NOMO-1 treated with DMSO at 0.1 percent for 48 hours (cell line): Measurements from ENCODE around the gene LRP1.

ENCODE experiments used
- DNase-seq: peaks from one replicate; lab custom pipeline; 2025; ENCODE audit not compliant: unreplicated experiment; lab: John Stamatoyannopoulos, UW

Gene LRP1

DNA sequence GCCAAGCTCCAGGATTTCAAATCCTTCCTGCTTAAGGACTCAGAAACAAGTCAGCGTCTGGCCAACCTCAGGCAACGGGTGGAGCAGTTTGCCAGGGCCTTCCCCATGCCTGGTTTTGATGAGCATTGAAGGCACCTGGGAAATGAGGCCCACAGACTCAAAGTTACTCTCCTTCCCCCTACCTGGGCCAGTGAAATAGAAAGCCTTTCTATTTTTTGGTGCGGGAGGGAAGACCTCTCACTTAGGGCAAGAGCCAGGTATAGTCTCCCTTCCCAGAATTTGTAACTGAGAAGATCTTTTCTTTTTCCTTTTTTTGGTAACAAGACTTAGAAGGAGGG, 105.9 kb downstream of the LRP1 start:
- DNase-seq: no peak

DNA sequence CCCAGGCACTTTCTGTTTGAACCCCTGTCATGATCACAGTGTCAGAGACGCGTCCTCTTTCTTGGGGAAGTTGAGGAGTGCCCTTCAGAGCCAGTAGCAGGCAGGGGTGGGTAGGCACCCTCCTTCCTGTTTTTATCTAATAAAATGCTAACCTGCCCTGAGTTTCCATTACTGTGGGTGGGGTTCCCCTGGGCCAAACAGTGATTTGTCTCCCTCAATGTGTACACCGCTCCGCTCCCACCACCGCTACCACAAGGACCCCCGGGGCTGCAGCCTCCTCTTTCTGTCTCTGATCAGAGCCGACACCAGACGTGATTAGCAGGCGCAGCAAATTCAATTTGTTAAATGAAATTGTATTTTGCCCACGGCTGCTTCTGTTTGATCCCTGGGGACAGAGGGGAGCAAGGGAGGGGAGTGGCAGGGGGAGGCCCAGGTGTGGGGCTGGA, 106.3 kb downstream of the LRP1 start:
- DNase-seq: no peak

DNA sequence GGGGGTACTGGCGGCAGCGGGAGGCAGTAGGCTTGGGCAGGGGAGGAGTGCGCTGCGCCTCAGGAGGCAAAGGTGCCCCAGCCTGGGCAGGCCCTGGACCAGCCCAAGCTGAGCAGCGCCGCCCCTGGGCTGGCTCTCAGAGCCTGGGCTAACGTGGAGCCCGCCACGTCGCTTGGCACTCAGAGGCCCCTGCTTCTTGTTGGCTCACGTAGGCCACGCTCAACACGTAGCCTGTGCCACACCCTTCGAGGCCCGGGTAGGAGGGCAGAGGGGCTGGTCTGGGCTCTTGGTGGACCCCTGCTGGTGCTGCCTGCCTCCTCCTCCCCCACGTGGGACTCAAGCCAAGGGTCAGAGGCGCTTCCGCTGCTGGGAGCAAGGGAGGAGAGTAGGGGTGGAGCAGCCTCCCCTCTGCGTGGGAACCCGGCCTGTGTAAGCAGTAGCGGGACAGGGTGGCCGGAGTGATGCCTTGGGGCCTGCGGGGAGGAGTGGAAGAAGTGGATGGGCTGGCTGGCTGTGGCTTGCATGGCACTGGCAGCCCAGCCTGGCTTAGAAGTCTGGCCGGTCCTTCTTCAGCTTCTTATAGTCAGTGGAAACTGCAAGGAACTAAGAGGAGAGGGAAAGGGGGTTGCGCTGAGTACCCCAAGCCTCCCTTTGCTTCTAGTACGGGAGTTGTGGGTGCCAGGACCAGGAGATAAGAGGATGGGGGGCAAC, 106.9 kb downstream of the LRP1 start:
- DNase-seq: no peak

DNA sequence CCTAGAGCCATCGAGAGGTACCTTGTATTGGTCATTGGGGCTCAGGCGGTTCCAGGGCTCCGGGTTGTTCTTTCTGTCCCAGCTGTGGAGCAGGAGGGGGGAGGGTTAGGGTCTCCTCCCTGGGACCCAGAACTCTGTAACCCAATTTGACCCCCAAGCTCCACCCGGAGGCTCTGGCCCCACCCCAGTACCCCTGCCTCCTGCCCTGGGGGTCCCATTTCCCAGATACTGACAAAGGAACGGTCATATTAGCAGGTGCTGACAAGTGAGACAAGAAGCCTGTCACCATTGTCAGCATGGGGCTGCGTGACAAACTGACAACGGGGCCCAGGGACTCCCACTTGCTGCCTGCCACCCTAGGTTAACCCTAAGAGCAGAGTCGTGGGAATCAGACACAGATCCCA, 107.4 kb downstream of the LRP1 start:
- no peak for DNase-seq

DNA sequence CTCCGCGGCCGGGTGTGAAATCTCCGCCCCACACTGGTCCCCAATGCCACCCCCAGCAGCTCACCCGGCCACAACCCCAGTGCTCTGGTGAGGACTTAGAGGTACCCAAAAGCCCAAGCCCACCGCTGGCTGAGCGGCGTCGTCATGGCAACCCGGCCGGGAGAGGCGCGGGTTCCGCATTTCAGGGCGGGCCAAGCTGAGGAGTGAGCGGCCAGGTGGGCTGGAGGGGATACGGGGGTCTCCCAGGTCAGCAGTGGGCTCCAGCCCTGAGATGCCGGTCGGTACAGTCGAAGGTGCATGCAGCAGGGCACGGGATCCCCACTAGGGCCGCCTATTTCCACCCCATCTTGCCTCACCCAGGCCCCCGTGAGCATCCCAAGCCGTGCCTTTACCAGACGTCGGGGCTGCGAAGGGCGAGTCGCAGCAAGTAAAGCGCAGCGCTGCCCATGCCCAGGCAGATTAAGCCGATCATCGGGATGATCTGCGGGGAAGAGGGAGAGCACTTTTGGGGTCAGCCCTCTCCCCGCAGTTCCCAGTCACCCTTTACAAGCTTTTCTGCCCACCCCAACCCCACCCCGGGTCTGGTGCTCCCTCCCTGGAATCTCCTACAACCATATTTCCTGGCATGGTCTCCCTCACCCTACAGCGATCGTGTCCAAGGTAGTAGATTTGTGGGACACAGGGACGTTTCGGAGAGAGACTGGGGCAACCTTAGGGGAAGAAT, 108.1 kb downstream of the LRP1 start:
- DNase-seq: no peak

DNA sequence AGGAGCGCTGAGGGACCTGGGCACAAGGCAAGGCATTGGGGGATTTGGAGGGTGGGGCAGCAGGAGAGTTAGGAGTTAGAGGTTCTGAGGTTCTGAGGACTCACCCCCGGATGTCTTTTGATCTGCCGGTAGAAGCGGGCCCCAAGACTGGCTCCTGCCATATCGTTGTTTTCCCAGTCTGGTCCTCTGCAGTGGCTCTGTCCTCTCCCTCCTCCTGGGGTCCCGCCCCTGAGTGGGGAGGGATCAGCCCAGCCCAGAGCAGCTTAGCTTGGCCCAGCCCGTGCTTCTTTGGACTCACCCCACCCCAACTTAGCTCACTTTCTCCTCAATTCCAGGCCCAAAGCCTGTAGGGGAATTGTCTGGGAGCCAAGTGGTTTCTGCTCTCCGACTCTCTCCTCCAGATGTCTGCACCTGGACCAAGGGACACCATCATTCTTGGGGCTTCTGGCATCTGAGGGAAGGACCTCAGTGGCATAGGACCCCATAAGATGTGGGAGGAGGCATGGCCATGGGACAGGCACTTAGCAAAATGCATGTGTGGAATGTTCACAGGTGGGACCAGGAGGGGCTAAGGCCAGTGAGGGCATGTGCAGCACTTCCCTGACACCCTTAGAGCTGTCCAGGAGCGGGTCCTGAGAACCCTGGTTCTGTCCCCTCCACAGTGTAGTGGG, 108.8 kb downstream of the LRP1 start:
- no peak for DNase-seq

DNA sequence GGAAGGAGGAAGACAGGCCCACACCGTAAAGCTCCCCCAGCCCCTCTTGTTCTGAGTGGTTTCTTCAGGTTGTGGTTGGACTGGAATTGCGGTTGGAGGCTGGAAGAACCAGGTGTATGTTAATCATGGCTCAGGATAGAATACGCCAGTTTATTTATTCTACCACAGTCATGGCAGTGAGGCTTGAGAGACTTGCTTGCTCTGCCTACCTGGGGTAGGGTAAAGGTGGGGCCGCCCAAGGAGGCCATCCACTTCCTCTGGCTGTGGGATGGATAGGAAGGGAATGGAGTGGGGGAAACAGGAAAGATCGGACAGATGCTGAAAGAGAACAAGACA, 109.3 kb downstream of the LRP1 start:
- no peak for DNase-seq

DNA sequence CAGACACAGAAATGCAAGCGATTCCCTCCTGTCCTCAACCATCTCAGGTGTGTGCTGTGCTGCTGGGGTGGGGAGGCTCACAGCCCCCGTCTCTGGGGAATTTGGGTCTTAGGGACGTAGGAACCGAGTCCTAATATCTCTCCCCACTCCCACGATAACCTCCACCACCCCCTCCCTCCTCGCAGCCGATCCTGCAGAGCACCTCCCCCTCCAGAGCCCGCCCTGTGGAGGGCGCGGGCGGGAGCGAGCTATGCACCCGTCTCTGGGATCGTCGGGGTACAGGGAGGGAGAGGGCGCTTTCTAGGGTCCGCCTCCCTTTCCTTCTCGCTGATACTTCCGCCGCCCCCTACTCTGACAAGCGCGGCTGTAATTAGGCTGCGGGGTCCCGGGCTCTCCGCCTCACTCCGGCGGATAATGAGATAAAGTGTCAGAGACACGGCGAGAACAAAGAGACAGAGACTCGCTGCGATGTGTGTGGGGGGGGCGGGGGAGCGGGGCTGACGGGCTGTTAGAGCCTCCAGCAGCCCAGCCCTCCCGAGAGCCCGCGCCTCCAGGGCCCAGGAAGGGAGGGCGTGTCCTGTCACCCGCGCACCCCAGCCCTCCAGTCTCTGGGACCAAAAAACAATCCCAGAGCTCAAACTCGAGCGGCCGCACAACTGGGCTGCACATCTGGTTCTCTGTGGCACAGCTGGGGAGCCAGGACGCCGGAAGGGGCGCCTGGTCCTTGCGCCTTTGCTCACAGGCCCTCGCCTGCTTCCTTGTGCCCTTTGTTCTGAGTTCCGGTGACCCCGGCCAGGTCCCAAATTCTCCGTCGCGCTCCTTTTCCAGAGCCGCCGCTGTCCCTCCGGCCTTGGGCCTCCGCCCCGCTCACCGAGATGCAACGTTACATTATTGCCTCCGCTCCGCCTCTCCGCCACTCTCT, 109.9 kb downstream of the LRP1 start:
- no peak for DNase-seq

DNA sequence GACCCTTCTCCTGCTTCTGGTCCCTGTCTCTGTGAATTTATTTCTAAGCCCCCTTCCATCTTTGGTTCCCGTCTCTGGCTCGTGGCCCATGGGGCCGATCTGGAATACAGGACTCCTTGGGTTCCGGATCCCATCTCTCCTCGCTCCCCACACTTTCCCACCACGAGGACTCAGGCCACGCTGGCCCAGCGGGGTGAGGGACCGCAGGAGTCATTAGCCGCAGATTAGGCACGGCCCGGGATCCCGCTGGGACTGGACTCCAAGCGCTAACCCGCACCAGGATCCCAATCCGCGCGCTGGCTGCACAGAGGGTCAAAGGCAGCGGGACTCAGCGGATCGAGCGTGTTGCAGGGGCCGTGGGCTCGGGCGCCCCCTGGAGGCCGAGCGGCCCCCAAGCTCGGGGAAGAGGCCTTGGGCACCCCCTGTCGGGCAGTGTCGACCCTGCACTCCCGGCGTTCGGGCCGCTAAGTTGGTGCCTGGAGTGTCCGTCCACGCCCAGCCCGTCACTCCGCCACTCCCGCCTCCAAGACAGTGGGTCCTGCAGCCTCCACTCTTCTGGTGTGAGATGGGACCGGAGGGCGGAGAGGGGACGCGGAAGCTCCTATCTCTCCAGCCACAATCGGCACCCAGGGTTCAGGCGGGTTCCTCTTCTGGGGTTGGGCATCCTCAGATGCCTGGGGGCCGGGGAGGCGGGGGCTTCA, 110.7 kb downstream of the LRP1 start:
- peak; percentile 71 for DNase-seq

DNA sequence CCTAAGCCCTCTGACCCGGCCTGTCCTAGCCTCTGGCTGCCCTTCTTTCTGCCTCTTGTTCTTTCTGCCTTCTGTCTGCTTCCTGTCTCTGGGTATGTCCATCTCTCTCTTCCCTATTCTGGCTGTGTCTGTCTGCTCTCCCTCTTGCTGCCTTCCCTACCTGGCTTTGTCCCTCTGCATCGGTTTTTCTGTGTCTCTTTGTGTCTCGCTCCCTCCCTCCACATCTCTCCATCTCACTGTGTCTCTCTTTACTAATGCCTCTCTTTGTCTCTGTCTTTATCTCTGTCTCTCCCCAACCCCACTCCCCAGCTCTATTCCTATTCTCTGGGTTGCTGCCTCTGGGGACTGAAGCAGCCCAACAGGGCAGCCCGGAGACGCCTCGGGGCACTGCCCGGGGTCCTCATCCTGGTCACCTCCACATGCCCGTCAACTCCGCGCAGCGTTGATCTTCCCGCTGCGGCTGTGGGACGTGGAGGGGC, 111.3 kb downstream of the LRP1 start:
- DNase-seq: no peak

DNA sequence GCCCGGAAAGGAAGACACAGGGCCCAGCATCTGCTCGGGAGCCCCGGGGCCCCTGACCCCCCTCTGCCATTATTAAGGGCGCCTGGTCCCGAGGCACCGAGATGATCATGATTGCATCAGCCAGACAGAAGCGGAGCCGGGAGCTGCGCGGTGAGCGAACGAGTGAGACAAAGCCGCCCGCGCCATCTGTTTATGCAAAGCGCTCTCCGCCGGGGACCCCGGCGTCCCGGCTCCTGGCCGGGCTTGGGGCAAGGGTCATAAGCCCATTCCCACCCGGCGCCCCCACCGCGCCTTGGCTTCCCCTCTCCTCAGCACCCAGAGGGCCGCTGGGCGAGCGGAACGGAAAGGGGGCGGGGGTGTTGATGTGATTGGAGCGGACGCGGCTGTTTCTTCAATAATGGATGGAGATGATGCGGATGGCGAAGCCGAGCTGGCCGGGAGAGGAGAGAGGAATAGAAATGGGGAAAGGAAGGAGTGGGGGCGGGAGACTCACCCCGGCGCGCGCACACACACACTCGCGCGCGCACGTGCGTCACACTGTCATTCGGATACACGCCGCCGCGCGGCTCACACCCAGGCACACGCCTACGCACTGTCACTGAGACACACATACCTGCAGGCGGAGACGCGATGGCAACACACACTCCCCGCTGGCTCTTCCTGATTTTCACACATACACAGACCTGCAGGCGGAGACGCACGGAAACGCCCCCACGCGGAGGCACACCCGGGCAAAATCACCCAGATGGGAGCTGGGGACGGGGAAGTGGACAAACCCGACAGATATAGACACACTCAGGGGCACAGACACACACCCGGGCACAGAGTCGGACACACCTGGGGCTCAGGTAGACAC, 112.0 kb downstream of the LRP1 start:
- peak; percentile 15 for DNase-seq

DNA sequence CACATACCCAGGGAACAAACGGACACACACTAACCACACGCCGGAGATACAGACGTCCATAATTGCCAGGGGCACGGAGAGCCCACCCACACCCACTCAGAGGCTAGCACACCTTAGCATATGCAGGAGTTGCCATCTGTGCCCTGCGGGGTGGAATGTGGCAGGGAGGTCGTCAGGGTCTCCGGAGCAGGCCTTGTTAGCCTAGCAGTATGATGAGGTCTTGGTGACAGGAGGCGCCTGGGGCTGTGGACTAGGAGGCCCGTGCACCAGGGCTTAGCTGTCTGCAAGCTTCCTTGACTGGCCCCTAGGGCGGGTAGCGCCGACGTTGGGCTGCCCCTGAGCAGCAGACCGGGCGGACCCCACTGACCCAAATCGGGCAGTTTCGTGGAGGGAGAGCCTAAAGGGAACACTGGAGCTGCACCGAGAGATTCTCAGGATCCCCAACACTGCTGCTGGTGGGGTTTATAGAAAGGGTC, 112.7 kb downstream of the LRP1 start:
- no peak for DNase-seq

DNA sequence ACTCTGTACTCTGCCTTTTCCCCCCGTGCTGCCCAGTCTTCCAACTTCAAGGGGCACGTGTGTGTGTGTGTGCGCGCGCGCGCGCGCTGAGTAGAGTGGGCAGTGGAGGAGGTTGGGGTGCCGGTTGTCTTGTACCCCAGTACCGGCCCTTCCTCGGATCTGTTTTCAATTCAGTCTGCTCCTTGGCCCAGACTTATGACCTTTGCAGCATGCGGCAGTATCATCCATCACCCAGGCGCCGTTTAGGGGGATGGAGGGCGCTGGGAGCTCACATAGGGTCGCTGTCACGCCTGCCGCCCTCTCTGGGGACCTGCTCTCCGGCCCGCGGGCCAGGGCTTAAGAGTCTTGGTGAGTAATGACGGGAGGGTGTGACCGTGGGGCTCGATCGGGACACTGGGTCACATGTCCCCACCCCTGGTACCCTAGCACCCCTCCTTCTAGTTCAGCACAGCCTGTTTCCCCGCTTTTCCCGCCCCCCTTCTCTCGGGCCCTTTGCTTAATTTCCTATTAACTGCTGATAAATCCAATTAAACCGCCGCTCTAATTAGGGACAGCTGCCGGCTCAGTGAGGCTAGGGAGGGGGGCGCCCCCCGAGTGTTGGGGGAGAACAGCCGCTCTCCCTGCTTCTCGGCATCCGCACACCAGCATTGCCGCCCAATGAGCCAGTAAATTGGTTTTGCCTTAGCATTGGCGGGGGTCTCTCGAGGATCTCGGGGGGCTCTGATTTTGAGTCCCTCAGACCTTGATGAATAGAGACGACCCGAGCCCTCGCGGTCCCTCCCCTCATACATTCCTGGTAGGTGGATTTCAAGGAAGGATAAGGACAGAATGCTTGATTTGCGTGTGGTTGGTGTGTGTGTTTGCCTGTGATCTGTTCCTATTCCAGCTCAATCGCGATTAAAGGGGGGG, 113.4 kb downstream of the LRP1 start:
- DNase-seq: no peak

DNA sequence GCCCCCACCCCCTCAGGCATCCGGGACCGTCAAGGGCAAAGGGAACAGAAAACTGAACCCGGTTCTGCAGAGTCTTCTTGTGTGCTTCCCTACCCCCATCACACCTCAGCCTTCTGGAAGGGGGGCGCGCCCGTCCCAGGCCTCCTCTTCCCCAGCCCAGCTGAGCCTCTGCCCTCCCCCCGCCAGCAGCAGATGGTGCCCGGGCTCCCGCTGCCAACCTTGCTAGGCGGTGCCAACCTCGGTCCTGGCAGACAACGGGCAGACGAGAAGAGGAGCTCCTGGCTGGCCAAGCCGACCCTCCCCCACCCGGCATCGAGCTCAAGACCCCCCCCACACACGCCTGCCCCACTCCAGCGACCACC, 114.0 kb downstream of the LRP1 start:
- no peak for DNase-seq

DNA sequence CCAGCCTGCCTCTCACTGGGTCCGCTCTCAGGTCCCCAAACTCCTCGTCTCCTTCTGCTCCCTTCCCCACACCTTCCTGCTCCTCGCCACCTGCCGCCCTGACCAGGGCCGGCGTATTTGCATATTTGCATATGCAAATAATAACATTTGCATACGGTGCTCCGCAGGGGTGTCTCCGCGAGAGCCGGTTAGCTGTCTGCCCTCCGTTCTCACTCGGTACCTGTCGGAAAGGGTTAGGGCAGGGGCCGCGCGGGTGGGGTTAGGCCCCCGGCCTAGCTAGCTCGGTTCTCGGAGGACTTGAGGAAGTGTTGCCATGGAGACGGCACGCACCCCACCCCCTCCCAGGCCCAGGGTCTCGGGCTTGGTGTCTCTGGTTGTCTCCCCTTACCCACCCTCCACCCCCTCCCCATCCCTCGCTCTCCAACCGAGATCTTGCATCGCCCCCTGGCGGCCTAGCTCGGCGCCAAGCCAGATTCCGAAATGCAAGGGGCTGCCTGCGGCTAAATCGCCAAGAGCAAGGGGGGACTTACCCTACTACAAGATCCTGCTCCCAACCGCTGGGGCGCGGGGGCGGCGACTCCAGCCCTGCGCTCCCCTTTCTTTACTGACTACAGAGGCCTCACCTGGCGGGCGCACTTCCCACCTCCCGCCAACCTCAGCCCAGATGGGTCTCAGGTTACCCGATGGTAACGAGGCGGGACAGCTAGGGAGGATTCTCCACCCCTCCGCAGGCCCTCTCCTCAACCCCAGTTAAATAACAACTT, 114.6 kb downstream of the LRP1 start:
- no peak for DNase-seq

DNA sequence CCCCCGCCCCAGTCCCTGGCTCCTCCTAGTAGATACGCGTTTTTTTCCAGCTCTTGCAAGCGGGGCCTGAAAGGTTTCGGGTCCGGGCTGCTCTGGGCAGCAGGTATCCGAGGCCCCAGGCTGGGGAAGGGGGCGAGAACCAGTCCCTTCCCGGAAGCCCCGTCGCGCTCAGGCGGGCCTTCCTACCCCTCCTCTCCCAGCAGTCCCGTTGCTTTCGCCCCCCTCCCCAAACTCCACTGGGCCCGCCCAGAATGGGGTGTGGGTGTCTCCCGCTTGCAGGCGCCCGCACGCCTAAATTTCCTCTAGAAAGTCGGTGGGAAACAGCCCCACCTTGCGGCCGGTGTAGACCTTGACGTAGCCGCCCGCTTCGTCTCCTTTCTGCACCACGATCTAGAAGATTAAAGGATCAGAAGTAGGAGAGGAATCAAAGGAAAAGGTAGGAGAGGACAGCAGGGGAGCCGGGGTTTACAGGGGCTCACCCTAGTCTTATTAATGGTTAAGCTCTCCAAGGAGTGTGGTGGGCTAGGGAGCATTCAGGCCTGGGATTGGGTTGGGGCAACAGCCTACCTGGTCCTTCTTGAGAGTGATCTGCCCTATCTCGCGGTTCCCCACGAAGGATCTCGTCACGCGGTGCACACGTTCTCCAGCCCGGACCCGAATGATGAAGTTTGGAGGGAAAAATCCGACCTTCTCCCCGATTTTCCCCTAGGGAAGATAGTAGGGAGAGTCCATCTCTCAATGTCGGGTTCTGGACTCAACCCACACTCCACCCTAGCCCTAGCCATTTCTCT, 115.4 kb downstream of the LRP1 start:
- DNase-seq: peak; percentile 50

DNA sequence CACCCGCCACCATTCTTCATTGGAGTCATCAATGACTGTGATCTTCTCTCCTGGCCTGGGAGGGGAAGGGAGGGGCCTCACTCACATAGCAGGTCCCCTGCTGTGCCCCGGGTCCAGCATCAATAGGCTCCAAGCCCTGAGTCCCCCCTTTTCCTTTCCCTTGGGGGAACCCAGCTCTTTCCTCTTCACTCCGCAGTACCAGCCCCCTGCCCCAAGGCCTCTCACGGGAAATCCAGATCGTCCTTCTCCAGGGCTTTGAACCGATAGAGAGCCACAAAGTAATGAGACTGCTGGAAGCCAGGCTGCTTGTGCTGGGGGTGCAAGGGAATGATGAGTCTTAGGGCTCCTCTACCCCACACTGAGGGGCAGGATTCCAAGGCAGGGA, 116.0 kb downstream of the LRP1 start:
- no peak for DNase-seq
